Panc1 (cell line): ENCODE measurements around the gene TMEM138. TPM values are rescaled to one million over a fixed set of nuclear protein-coding genes. Genes with fewer than 3 reads are reported as not detected.

Experiments
- ATAC-seq: fragments of 200-7000 bp; cut with Tn5 transposase; 2 replicates; pipeline ENCODE4 v1.9.1; 2020; ENCODE audit warnings: mild to moderate bottlenecking, moderate library complexity
- BruUV-seq: library from RNA; stranded (reverse); fragments of 400-500 nt; replicated peaks from 2 replicates; lab custom pipeline; 2021; lab: Mats Ljungman, UMichigan
- CTCF ChIA-PET: fragments of 300-600 bp; sonication (Branson Sonifier 250); formaldehyde crosslinking; loops from one replicate; lab custom pipeline; 2022; ENCODE audit warnings: antibody characterized with exemption; lab: Charles Lee
- POLR2A ChIA-PET: fragments of 300-600 bp; sonication (Branson Sonifier 250); formaldehyde crosslinking; loops from one replicate; lab custom pipeline; 2022; ENCODE audit warnings: antibody characterized with exemption; lab: Charles Lee
- DNase-seq: peaks from one replicate; pipeline ENCODE4 v3.0.0-alpha.2; 2010; ENCODE audit warnings: low read depth, low spot score
- H3K27ac ChIP-seq: 2 replicates; pipeline ENCODE4 v1.5.1; 2011; ENCODE audit warnings: mild to moderate bottlenecking, low read length, inconsistent platforms
- H3K27me3 ChIP-seq: fragments of 200-500 bp; sonication (Bioruptor generic); 2 replicates; pipeline ENCODE4 v1.6.0; 2014; ENCODE audit warnings: low read length, inconsistent platforms; ENCODE audit not compliant: control insufficient read depth, insufficient read depth
- H3K36me3 ChIP-seq: fragments of 200-500 bp; sonication (Bioruptor generic); 2 replicates; pipeline ENCODE4 v1.5.1; 2014; ENCODE audit warnings: inconsistent platforms, mild to moderate bottlenecking, low read length, moderate library complexity; ENCODE audit not compliant: control insufficient read depth, insufficient read depth
- H3K4me1 ChIP-seq: 2 replicates; pipeline ENCODE4 v1.5.1; 2011; ENCODE audit warnings: inconsistent platforms, mild to moderate bottlenecking, low read length, moderate library complexity; ENCODE audit not compliant: control insufficient read depth, insufficient read depth
- H3K4me3 ChIP-seq, 2 experiments: 2 replicates each; pipeline ENCODE4 v1.5.1; 2011 to 2012; ENCODE audit warnings: low read depth in 2 of 2, low read length in 2 of 2, mild to moderate bottlenecking in 2 of 2, inconsistent platforms in 1 of 2, moderate library complexity in 1 of 2
- H3K9me3 ChIP-seq: fragments of 200-500 bp; sonication (Bioruptor generic); 2 replicates; pipeline ENCODE4 v1.5.1; 2014; ENCODE audit warnings: low read depth, mild to moderate bottlenecking, inconsistent platforms, low read length, moderate library complexity; ENCODE audit not compliant: control insufficient read depth, insufficient read depth
- CTCF ChIP-seq: fragments of 450-650 bp; IDR thresholded peaks from 2 replicates; pipeline ENCODE4 v1.5.1; 2017; ENCODE audit warnings: mild to moderate bottlenecking
- POLR2AphosphoS5 ChIP-seq: IDR thresholded peaks from 2 replicates; pipeline ENCODE4 v1.6.1; 2012; ENCODE audit warnings: mild to moderate bottlenecking, low read depth, low read length, moderate library complexity
- REST ChIP-seq, 2 experiments: IDR thresholded peaks; 2 replicates each; pipeline ENCODE4 v1.6.1; 2011 to 2012; ENCODE audit warnings: low read depth in 2 of 2, control low read depth in 1 of 2, low read length in 1 of 2, mild to moderate bottlenecking in 1 of 2, moderate library complexity in 1 of 2; ENCODE audit not compliant: insufficient read depth in 1 of 2
- SIN3A ChIP-seq: IDR thresholded peaks from 2 replicates; pipeline ENCODE4 v1.6.1; 2012; ENCODE audit warnings: low read depth, mild to moderate bottlenecking, low read length, moderate library complexity, borderline replicate concordance; ENCODE audit not compliant: insufficient read depth
- TCF7L2 ChIP-seq: IDR thresholded peaks from 2 replicates; pipeline ENCODE4 v1.6.1; 2011; ENCODE audit warnings: mild to moderate bottlenecking, low read depth, low read length, inconsistent platforms
- in situ Hi-C: cut with HindIII; loops from 2 replicates; pipeline ENCODE4 v1.10.0; 2016; ENCODE audit warnings: low sequenced_read_pairs, low pct_unique_long_range_greater_than_20kb
- intact Hi-C: fragments of 100-400 bp; cut with micrococcal nuclease; formaldehyde crosslinking; loops from one replicate; pipeline ENCODE4 v1.10.0; 2022; ENCODE audit not compliant: unreplicated experiment
- total RNA-seq: library from RNA; stranded (reverse); gene quantifications from one replicate; pipeline ENCODE4 v1.2.1, GENCODE V29; 2021; ENCODE audit not compliant: unreplicated experiment

Gene TMEM138
- total RNA-seq, 1 experiment from 2014 or later, result 86.6 TPM

GRCh38 chr11:61401573-61401972 lies 39.4 kb downstream of the TMEM138 start:
- intact Hi-C loops (no loop called here), in situ Hi-C loops (no loop called here)
- BruUV-seq, result no TSS peak
- DNase-seq (no peak), ATAC-seq (no peak)
- Histone ChIP-seq H3K27ac (no peak overlapping the region), H3K9me3 (no peaks in the 10 kb centered on the region), H3K27me3 (no peaks in the 10 kb centered on the region), H3K36me3 (peaks cover 23% of the 10 kb centered on the region), H3K4me3 (no peak overlapping the region), H3K4me1 (no peaks in the 10 kb centered on the region)
- no peak for TF ChIP-seq CTCF
- TF ChIP-seq REST (IDR thresholded peaks at IDR 0.05; ENCODE audit: insufficient read depth in 1 of 2, low read depth in 2 of 2, low read length in 1 of 2), result no peak
- no peak for TF ChIP-seq SIN3A
- no peak for TF ChIP-seq POLR2AphosphoS5
- no peak for TF ChIP-seq TCF7L2
- ChIA-PET POLR2A (interaction anchor here (0.6 kb wide), 1 partner anchor 57 kb away, joined by 3 read pairs; no protein-coding TSS in a partner anchor), CTCF (interaction anchor here (0.7 kb wide), 1 partner anchor 16 kb away, joined by 3 read pairs; no protein-coding TSS in a partner anchor)

- ChIA-PET CTCF (interaction anchor here (0.6 kb wide), 1 partner anchor 18 kb away, joined by 3 read pairs; no protein-coding TSS in a partner anchor), POLR2A (no interaction called here)
- no peaks in the 10 kb centered on the region for H3K9me3 ChIP-seq
- TF ChIP-seq REST (IDR thresholded peaks at IDR 0.05; ENCODE audit: insufficient read depth in 1 of 2, low read depth in 2 of 2, low read length in 1 of 2), result no peak
- H3K27ac ChIP-seq, result no peak overlapping the region
- H3K36me3 ChIP-seq, result peaks cover 34% of the 10 kb centered on the region
- H3K27me3 ChIP-seq, result no peaks in the 10 kb centered on the region
- BruUV-seq, result no TSS peak
- intact Hi-C loops (no loop called here), in situ Hi-C loops (no loop called here)
- no peaks in the 10 kb centered on the region for H3K4me1 ChIP-seq
- H3K4me3 ChIP-seq, result no peak overlapping the region
- DNase-seq, result no peak
- ATAC-seq, result no peak
These were observed 41.5 kb downstream of the TMEM138 start for GRCh38 chr11:61403658-61404057.
